HUES6 (cell line): ENCODE measurements around the gene BHLHA15.

Experiments used
- H3K27ac ChIP-seq: 2 replicates; pipeline ENCODE4 v1.7.0; 2013; ENCODE audit warnings: low read depth, mild to moderate bottlenecking, low read length, inconsistent platforms
- H3K27me3 ChIP-seq: 2 replicates; pipeline ENCODE4 v1.6.1; 2013; ENCODE audit warnings: low read length; ENCODE audit not compliant: control insufficient read depth, insufficient read depth
- H3K36me3 ChIP-seq: 2 replicates; pipeline ENCODE4 v1.6.1; 2013; ENCODE audit warnings: low read length; ENCODE audit not compliant: control insufficient read depth, insufficient read depth
- H3K4me1 ChIP-seq: 2 replicates; pipeline ENCODE4 v1.6.1; 2013; ENCODE audit warnings: low read length; ENCODE audit not compliant: control insufficient read depth, insufficient read depth
- H3K4me3 ChIP-seq: 2 replicates; pipeline ENCODE4 v1.5.1; 2013; ENCODE audit warnings: low read depth, low read length
- H3K9ac ChIP-seq: one replicate; pipeline ENCODE4 v1.6.1; 2013; ENCODE audit warnings: mild to moderate bottlenecking, low read length
- H3K9me3 ChIP-seq: 2 replicates; pipeline ENCODE4 v1.6.1; 2013; ENCODE audit warnings: low read depth, low read length; ENCODE audit not compliant: control insufficient read depth, insufficient read depth

BHLHA15 gene

DNA sequence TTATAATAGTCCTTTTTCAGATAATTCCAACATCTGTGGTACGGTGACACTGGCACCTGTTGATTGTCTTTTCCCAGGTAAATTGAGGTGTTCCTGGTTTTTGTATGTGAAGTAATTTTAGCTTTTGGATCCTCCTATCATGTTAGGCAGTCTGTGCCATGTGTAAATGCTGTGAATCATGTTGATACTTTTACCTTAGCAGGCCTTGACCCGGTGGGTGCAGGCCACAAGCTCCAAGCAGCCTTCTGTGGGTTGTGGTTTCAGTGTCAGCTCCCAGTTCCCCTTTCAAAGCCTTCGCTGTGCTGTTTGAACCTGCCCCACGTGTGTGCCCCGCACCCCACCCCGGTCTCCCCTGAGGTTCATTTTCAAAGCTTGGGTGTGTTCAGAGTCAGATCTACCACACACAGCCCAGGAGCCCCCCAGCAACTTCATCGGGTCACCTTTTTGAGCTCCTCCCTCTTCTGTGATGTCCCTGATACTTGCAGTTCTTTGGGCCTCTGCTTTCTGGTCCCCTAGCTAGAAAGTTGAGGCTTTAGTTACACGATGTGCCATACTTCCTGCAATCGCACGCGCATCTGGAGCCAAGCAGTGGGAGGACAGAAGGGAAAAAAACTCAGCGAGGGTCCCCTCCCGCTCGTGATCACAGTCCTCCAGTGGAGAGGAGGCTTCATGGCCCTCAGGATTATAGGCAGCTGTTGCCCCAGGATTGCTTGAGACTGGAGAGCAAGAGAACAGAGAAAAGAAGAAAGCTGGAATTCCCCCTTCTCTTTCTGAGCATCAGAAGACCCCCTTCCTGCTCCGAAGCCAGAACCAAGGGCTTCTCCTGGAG is 8.7 kb upstream of the BHLHA15 start:
- Histone ChIP-seq H3K4me1 (no peaks in the 10 kb centered on the region), H3K4me3 (no peak overlapping the region), H3K36me3 (peaks cover 22% of the 10 kb centered on the region), H3K27ac (no peak overlapping the region), H3K9ac (no peak overlapping the region), H3K27me3 (no peaks in the 10 kb centered on the region), H3K9me3 (no peaks in the 10 kb centered on the region)

DNA sequence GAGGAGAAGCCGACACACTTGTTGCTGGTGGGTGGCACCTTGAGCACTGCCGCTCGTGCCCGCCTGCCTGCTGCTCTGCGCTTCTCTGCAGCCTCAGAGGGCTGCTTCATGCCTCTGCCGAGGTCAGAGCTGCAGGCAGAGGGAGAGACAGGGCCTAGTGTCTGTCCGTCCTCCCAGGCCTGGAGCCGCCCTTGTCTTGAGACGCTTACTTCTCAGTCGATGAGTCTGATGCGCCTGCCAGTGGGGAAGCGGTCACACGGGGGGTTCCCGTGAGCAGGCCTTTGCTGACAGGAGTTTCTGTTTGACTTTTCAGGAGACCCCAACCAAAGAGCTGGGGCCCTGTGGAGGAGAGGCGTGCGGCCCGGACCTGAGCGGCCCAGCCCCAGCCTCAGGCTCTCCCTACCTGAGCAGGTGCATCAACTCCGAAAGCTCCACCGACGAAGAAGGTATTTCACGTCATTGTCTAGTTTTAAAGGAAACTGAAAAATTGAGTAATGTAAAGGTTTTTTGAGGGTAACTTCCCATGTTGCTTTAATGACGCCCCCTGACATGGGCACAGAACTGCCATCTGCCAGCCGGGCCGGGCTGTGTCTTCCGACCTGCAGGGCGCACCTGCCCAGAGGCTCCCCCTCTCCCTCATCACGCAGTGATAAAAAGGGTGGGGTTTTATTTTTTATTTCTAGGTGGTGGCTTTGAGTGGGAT is 7.8 kb upstream of the BHLHA15 start:
- Histone ChIP-seq H3K9me3 (no peaks in the 10 kb centered on the region), H3K9ac (no peak overlapping the region), H3K27ac (no peak overlapping the region), H3K4me1 (no peaks in the 10 kb centered on the region), H3K27me3 (no peaks in the 10 kb centered on the region), H3K36me3 (peaks cover 22% of the 10 kb centered on the region), H3K4me3 (no peak overlapping the region)

DNA sequence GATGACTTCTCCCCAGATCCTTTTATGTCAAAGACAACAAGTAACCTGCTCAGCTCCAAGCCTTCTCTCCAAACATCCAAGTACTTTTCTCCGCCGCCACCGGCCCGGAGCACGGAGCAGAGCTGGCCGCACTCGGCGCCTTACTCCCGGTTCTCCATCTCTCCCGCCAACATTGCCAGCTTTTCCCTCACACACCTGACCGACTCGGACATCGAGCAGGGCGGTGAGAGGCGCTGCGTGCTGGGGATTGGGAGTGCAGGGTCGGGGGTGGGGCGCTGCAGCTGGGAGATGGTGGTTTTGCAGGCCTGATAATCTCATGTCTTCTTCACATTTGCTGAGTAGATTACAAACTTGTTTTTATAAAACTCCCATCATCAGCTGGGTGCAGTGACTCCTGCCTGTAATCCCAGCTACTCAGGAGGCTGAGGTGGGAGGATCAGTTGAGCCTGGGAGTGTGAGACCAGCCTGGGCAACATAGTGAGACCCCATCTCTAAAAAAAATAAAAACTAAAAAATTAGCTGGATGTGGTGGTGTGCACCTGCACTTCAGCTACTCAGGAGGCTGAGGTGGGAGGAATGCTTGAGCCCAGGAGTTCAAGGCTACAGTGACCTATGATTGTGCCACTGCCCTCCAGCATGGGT is 7.2 kb upstream of the BHLHA15 start:
- Histone ChIP-seq H3K9ac (no peak overlapping the region), H3K36me3 (peaks cover 22% of the 10 kb centered on the region), H3K4me1 (no peaks in the 10 kb centered on the region), H3K27me3 (no peaks in the 10 kb centered on the region), H3K9me3 (no peaks in the 10 kb centered on the region), H3K4me3 (no peak overlapping the region), H3K27ac (no peak overlapping the region)

DNA sequence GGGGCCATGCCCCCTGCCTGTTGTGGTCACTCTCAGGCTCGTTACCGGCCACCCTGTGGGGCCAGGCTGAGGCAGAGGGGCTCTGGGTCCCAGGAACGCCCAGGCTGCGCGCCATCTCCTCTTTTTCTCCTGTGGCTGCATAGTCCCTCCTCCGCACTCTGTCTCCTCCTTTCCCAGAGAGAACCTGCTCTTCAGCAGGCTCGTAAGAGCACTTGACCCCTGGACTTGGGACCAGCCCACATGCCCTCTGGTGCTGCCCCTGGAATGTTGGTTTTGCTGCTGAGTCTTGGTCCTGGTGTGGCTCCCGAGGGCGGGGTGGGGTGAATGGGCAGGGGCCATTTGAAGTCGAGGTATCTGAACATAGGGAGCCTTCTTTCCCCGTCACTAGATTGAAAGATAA is 6.6 kb upstream of the BHLHA15 start:
- H3K36me3 ChIP-seq, result peaks cover 22% of the 10 kb centered on the region
- no peaks in the 10 kb centered on the region for H3K27me3 ChIP-seq
- no peaks in the 10 kb centered on the region for H3K4me1 ChIP-seq
- H3K9ac ChIP-seq, result no peak overlapping the region
- H3K4me3 ChIP-seq, result no peak overlapping the region
- H3K27ac ChIP-seq, result no peak overlapping the region
- no peaks in the 10 kb centered on the region for H3K9me3 ChIP-seq

DNA sequence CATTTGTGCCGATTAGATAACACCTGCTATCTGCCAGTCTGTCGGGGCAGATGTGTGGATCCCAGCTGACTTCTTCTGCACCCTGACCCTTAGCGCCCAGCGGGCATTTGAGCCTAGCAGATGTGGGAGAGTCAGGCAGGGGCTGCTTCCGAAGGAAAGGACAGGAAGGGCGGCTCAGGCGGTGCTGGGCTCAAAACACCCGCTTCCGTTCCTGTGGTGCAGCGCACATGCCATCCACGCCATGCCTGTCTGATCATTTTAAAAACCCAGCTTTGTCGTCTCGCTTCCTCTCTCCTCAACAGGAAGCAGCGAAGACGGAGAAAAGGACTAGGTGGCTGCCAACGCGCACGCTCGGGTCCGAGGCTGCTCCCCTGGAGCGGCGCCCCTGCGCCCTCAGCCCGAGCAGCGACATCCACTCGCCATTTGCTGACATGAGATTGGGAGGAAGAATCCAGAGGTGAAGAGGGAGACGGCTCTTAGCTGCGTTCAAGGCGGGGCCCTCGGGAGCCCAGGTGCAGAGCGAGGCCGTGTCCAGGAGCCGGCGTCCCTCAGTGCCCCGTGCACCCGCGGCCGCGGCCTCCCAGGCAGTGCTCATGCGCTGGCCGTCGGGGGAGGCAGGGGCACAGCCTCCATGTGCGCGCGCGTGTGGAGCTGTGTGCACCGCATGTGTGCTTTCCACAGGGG is 5.9 kb upstream of the BHLHA15 start:
- Histone ChIP-seq H3K36me3 (peaks cover 22% of the 10 kb centered on the region), H3K4me1 (no peaks in the 10 kb centered on the region), H3K9ac (no peak overlapping the region), H3K27me3 (no peaks in the 10 kb centered on the region), H3K27ac (no peak overlapping the region), H3K9me3 (no peaks in the 10 kb centered on the region), H3K4me3 (no peak overlapping the region)

DNA sequence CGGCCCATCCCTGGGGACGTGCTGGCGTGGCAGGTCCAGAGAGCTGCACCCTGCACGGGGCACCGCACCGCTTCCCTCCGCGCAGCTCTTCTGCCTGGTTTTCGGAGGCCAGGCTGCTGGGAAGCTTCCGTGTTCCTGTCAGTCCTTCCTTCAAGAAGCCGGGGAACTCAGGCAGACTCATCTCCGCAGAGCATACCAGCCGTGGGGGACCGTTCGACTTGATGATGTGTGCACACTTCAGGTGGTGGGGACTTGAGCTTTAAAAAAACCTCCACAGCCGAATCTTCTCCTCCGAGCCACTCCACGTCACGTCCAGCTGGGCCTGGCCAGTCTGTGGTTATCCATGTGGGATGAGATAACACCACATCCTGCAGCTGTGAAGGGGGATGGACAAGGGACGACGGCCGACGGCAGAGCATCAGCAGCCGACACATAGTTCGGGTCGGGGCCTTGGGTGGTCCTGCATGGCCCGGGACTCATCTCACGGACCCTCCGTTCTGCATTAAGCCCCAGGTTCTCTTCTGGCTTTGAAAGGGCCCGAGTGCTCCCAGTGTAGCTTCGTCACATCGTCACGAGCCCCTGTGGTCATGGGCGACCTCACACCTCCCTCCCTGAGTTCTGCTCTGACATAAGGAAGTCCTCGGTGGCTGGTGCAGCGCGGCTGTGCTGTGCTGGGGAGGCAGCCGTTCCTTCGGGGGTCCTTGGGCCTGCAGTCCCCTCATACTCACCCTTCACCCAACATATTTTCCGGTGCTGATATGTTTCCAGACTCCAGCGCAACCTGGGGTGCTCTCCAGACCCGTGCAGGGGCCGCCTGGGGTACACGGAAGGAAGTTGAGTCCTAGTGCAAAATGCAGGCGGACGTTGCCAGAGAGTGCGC is 4.5 kb upstream of the BHLHA15 start:
- Histone ChIP-seq H3K9me3 (no peaks in the 10 kb centered on the region), H3K27ac (no peak overlapping the region), H3K4me3 (no peak overlapping the region), H3K27me3 (no peaks in the 10 kb centered on the region), H3K36me3 (peaks cover 22% of the 10 kb centered on the region), H3K9ac (no peak overlapping the region), H3K4me1 (peaks cover 2% of the 10 kb centered on the region; the same call in 1 of the 2 replicates)

DNA sequence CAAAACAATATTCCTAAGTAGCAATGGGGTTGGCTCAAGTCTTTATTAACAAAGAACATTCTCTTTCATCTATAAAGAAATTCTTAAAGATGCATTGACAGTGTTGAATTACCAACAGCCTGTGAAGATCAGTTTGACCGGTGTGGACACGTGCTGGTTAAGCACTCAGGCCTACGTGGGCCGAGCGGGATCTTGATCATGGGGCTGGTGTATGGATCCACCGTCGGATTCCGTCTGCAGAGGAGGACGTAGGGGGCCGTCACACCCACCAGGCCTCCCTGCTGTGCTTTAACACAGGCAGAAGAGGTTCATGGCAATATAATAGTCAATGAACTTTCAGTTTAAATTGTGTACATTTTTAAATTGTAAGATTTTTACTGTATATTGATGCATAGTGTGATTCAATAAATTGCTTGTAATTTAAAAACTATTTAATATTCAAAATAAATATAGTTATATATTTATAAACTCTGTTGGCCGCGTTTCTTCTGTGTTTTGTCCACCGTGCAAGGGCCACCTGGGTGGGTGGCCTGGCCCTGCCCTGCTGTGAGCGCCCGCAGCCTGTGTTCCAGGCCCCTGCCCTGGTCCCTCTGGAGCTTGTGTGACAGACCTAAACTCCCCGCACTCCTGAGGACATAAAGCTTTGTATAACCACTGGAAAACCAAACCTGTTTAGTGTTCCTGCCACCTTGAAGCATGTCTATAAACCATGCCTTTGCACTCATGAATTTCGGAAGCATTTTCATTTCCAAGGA is 1.9 kb upstream of the BHLHA15 start:
- peaks cover 3% of the 10 kb centered on the region; the same call in 1 of the 2 replicates for H3K4me1 ChIP-seq
- H3K36me3 ChIP-seq, result peaks cover 18% of the 10 kb centered on the region
- H3K4me3 ChIP-seq, result no peak overlapping the region
- H3K9me3 ChIP-seq, result no peaks in the 10 kb centered on the region
- no peaks in the 10 kb centered on the region for H3K27me3 ChIP-seq
- no peak overlapping the region for H3K27ac ChIP-seq
- no peak overlapping the region for H3K9ac ChIP-seq

DNA sequence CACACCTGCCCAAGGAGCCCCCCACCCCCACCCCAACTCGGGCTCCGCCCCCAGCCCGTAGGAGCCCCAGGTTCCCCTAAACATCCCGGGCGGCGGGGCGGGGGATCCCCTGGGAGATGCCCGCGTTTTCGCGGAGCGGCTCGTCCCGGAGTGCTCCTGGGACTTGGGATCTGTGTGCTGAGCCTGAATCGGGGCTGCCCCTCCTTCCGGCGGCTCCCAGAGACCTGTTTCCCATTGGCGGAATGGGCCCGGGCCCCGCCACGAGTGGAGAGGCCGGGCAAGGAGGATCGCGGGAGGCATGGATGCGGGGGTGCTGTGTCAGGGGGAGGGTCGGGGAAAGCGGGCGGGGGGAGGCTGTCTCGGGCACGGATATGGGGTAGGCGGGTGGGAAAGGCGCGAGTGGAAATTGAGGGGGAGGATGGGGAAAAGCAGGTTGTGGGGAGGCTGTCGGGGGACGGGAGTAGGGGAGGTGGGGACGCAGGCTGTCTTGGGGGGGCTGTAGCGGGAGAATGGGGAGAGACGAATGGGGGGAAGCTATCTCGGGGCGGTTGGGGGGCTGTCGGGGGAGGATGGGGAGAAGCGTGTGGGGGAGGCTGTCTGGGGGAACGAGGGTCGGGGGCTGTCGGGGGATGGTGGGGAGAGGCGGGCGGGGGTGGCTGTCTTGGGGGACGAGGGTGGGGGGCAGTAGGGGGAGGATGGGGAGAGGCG is 572 bp upstream of the BHLHA15 start:
- peak overlapping the region; percentile 44 for H3K4me3 ChIP-seq
- no peaks in the 10 kb centered on the region for H3K27me3 ChIP-seq
- no peak overlapping the region for H3K27ac ChIP-seq
- no peak overlapping the region for H3K9ac ChIP-seq
- peaks cover 3% of the 10 kb centered on the region; the same call in 1 of the 2 replicates for H3K4me1 ChIP-seq
- no peaks in the 10 kb centered on the region for H3K9me3 ChIP-seq
- peaks cover 13% of the 10 kb centered on the region for H3K36me3 ChIP-seq

DNA sequence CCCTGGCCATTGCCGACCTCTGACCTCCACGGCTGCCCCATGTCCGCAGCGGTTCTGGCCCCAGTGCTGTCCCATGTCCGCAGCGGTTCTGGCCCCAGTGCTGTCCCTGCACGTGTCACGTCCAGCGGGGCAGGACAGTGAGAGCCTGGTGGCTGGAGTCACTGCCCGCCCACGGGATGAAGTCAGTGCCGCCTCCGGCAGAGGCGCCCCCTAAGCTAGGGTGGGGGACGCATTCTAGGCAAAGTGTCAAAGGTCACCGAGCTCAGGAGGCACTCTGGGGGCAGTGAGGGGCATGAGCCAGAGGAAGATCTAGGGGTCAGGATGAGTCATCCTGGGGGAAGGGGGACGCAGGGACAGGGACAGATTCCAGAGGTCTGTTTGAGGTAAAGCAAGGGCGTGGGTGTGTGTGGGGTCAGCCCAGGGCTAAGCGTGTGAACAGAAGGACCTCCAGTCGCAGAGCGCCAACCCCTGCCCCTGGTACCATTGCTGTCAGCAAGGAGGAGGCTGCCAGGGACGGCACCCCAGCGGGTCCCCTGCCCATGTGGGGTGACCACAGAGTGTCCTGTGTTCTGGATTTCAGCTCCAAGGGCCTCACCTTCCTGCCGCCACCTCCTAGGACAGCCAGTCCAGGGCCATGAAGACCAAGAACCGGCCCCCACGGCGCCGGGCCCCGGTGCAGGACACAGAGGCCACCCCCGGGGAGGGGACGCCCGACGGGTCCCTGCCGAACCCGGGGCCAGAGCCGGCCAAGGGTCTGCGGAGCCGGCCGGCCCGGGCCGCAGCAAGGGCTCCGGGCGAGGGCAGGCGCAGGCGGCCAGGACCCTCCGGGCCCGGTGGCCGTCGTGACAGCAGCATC is 665 bp downstream of the BHLHA15 start:
- H3K27ac ChIP-seq, result no peak overlapping the region
- H3K9ac ChIP-seq, result no peak overlapping the region

More for the DNA sequence above, 665 bp downstream of the BHLHA15 start:
- H3K4me3 ChIP-seq, result peak overlapping the region; percentile 50
- no peaks in the 10 kb centered on the region for H3K27me3 ChIP-seq
- H3K9me3 ChIP-seq, result no peaks in the 10 kb centered on the region
- peaks cover 3% of the 10 kb centered on the region for H3K36me3 ChIP-seq
- H3K4me1 ChIP-seq, result peaks cover 3% of the 10 kb centered on the region; the same call in 1 of the 2 replicates
